Heart left ventricle (tissue), 16 donors: ENCODE results near the gene CCL23. TPM values are rescaled to one million over a fixed set of nuclear protein-coding genes. Genes with fewer than 3 reads are reported as not detected.
A peak's percentile ranks its signal among the peaks of the same experiment; 100 is the strongest.

Experiments used
- ATAC-seq, 4 donors: fragments of 200-7000 bp; cut with Tn5 transposase; one replicate each; pipeline ENCODE4 v1.9.1; 2020 to 2022; ENCODE audit warnings: moderate library complexity in 4 of 4, mild to moderate bottlenecking in 3 of 4, moderate number of reproducible peaks in 1 of 4
- DNase-seq, 5 donors: peaks; one replicate each; pipeline ENCODE4 v3.0.0-alpha.2; 2020
- H3K27ac ChIP-seq, 12 donors: fragments of 200-600 bp; sonication (generic) in 4 of 12; one replicate each; pipeline versions ENCODE4 v1.5.0 to v1.8.0; 2016 to 2022; ENCODE audit warnings: mild to moderate bottlenecking in 2 of 12
- H3K27me3 ChIP-seq, 9 donors: fragments of 200-600 bp; sonication (generic) in 2 of 9; one replicate each; pipeline versions ENCODE4 v1.5.1 to v1.8.0; 2016 to 2022; ENCODE audit warnings: mild to moderate bottlenecking in 3 of 9
- H3K36me3 ChIP-seq, 9 donors: fragments of 200-600 bp; sonication (generic) in 2 of 9; one replicate each; pipeline versions ENCODE4 v1.5.0 to v1.8.0; 2018 to 2022; ENCODE audit warnings: mild to moderate bottlenecking in 2 of 9
- H3K4me1 ChIP-seq, 12 donors: fragments of 200-600 bp; sonication (generic) in 4 of 12; one replicate each; pipeline versions ENCODE4 v1.5.0 to v1.8.0; 2016 to 2022; ENCODE audit warnings: mild to moderate bottlenecking in 3 of 12
- H3K4me3 ChIP-seq, 12 donors: fragments of 200-600 bp; sonication (generic) in 4 of 12; one replicate each; pipeline versions ENCODE4 v1.5.0 to v1.8.0; 2017 to 2022; ENCODE audit warnings: mild to moderate bottlenecking in 9 of 12, moderate library complexity in 4 of 12
- H3K9me3 ChIP-seq, 12 donors: fragments of 200-600 bp; sonication (generic) in 4 of 12; one replicate each; pipeline versions ENCODE4 v1.5.0 to v1.8.0; 2016 to 2022; ENCODE audit warnings: mild to moderate bottlenecking in 1 of 12
- CTCF ChIP-seq, 12 donors: fragments of 200-600 bp; sonication (generic) in 4 of 12; IDR thresholded peaks; one replicate each; pipeline versions ENCODE4 v1.5.0 to v1.8.0; 2018 to 2022; ENCODE audit warnings: antibody characterized with exemption in 12 of 12, mild to moderate bottlenecking in 5 of 12
- POLR2A ChIP-seq, 2 donors: fragments of 450-650 bp; IDR thresholded peaks; one replicate each; pipeline ENCODE4 v1.6.1; 2017; ENCODE audit warnings: antibody characterized with exemption in 2 of 2, mild to moderate bottlenecking in 2 of 2, moderate library complexity in 2 of 2
- WGBS, 4 donors: extraction: QIAGEN DNeasy Blood & Tissue Kit in 2 of 4; methylation state at CpG; one replicate each; pipeline versions ENCODE4 v1.1.5 to v1.1.7; 2013 to 2018; 5-methylcytosine and 5-hydroxymethylcytosine counted together
- intact Hi-C, 10 donors: fragments of 100-400 bp; cut with DNase I; formaldehyde crosslinking; loops; one replicate each; pipeline versions ENCODE4 v1.11.1 to v1.14.2; 2022
- long read RNA-seq, 3 donors: library from polyadenylated mRNA; unstranded; transcript quantifications; one replicate each; pipeline ENCODE4 v2.0.0, GENCODE V29; 2020 to 2021
- polyA plus RNA-seq, 2 donors: library from polyadenylated mRNA; stranded (reverse); fragments of 200-250 nt; gene quantifications; one replicate each; pipeline ENCODE4 v1.2.3, GENCODE V29; 2013
- total RNA-seq, 9 donors: library from RNA; depleted of rRNA in 2 of 9; stranded (reverse); fragments of >200 nt in 2 of 9; fragmentation: NEBNext Ultra II Directional in 3 of 9; extraction: Animal tissue kit (Norgen Biotek cat#: 25700) in 3 of 9; gene quantifications; one replicate each; pipeline versions ENCODE4 v1.1.0 to v1.2.4, GENCODE V29; 2016 to 2023
- donor health status: ischemic (EF 13 %, LVEDD 7.1; RV severe dilation, severe dysfunction).
- donor health status: healthy with polysubstance abuse.
- donor health status: DM: no; HTN: yes; CAD: no.
- donor health status: DM: no; HTN: no; CAD: no.
- donor health status: ischemic (EF 25% LVEDD 6.9; RV normal size, moderate dysfunction).
- donor health status: ischemic (EF 25% LVEDD 5.7; RV mildly dilated, moderate dysfunction).
- donor health status: healthy.
- donor health status: DM: yes; HTN: yes; CAD: no.
- donor health status: ischemic (EF 35%, LVEDD 5.7; RV mildly dilated, moderate dysfunction).
- donor health status: nonischemic (EF 11% LVEDD 7.7; RV severe dilation, severe dysfunction).
- donor health status: DM: yes; HTN: yes; CAD: no.
- donor health status: PGD.
- donor health status: ischemic (EF 29% LVEDD 5.4; RV normal size, mild dysfunction).
- donor health status: nonischemic (EF 23%, LVEDD 6.1; RV moderate dilation, normal function).

The CCL23 gene
- total RNA-seq (1 to 10 TPM in 1 of 9 donors, not detected in 8; 5.2 TPM), polyA plus RNA-seq (under 1 TPM in 1 of 2 donors, not detected in 1; 0.42 TPM)
- long read RNA-seq, donor 1 = 0 reads
- long read RNA-seq, donor 2 = 0 reads
- long read RNA-seq, donor 3, partial matches to known transcripts = 0 of 1 reads
- long read RNA-seq, donor 3, other reads (novel, unspliced or antisense) = 0 of 1 reads

GRCh38 chr17:36017799-36018198 is at the start of gene CCL23:
TSS of gene CCL23 (minus strand) at chr17:36017972. CDS start at chr17:36017897, 75 bp downstream.
- peaks cover 0 to 13% (median 0%) of the 10 kb centered on the region in 12 donors for H3K4me1 ChIP-seq
- peaks cover 0 to 5% (median 0%) of the 10 kb centered on the region in 12 donors for H3K9me3 ChIP-seq
- H3K4me3 ChIP-seq = peak within 1 kb of the TSS in 1 of 12 donors; percentile 8
- peak within 1 kb of the TSS in 1 of 12 donors; percentile 25 for H3K27ac ChIP-seq
- TF ChIP-seq CTCF (IDR thresholded peaks at IDR 0.05) = no peak
- no peak for TF ChIP-seq POLR2A (IDR thresholded peaks at IDR 0.05)
- ATAC-seq (peak in 2 of 4 donors; percentile 22 to 51), DNase-seq (no peak)
- H3K27me3 ChIP-seq = peaks cover 0 to 2% (median 0%) of the 10 kb centered on the region in 9 donors
- WGBS, 4 donors = 35 to 42% (median 40%) methylated on average over 5 to 6 of the region's 6 CpGs
- intact Hi-C loops = no loop called here
- H3K36me3 ChIP-seq = no peaks in the 10 kb centered on the region

- intact Hi-C loops = no loop called here
- ATAC-seq = peak in 2 of 4 donors; percentile 27 to 62
- H3K4me3 ChIP-seq = no peak overlapping the region
- no peaks in the 10 kb centered on the region for H3K36me3 ChIP-seq
- no peaks in the 10 kb centered on the region for H3K27me3 ChIP-seq
- H3K4me1 ChIP-seq = no peaks in the 10 kb centered on the region
- no peak for DNase-seq
- TF ChIP-seq CTCF (IDR thresholded peaks at IDR 0.05) (no peak), POLR2A (IDR thresholded peaks at IDR 0.05) (no peak)
- 80 to 88% (median 88%) methylated on average over 6 of the region's 6 CpGs for WGBS, 4 donors
- H3K9me3 ChIP-seq = no peaks in the 10 kb centered on the region
- H3K27ac ChIP-seq = peak overlapping the region in 2 of 12 donors; percentile 22 to 67
Measured at GRCh38 chr17:36066365-36066985, 48.7 kb upstream of the CCL23 start.

GRCh38 chr17:36063786-36064541 is 46.2 kb upstream of the CCL23 start, which contains the start of gene CCL18:
TSS of gene CCL18 (plus strand) at chr17:36064272. CDS start at chr17:36064343, 71 bp downstream.
- intact Hi-C loops = no loop called here
- no peak for TF ChIP-seq CTCF (IDR thresholded peaks at IDR 0.05)
- TF ChIP-seq POLR2A (IDR thresholded peaks at IDR 0.05) = no peak
- Histone ChIP-seq H3K9me3 (no peaks in the 10 kb centered on the region), H3K4me1 (no peaks in the 10 kb centered on the region), H3K36me3 (no peaks in the 10 kb centered on the region), H3K4me3 (no peak within 1 kb of the TSS), H3K27ac (no peak within 1 kb of the TSS), H3K27me3 (no peaks in the 10 kb centered on the region)
- 72 to 77% (median 74%) methylated on average over 5 of the region's 5 CpGs for WGBS, 4 donors
- DNase-seq = no peak
- ATAC-seq = no peak

- Histone ChIP-seq H3K4me3 (no peak overlapping the region), H3K9me3 (no peaks in the 10 kb centered on the region), H3K4me1 (peaks cover 0 to 9% (median 0%) of the 10 kb centered on the region in 12 donors), H3K27ac (no peak overlapping the region), H3K36me3 (no peaks in the 10 kb centered on the region), H3K27me3 (no peaks in the 10 kb centered on the region)
- no peak for TF ChIP-seq POLR2A (IDR thresholded peaks at IDR 0.05)
- no peak for TF ChIP-seq CTCF (IDR thresholded peaks at IDR 0.05)
- 89 to 94% (median 91%) methylated on average over 2 of the region's 2 CpGs for WGBS, 4 donors
- DNase-seq (no peak), ATAC-seq (no peak)
- intact Hi-C loops = no loop called here
Measured at GRCh38 chr17:36060816-36061215, 43.0 kb upstream of the CCL23 start.
